Endothelial cell of umbilical vein (primary cell): Measurements from ENCODE around the gene SLC2A4. TPM values are rescaled to one million over a fixed set of nuclear protein-coding genes. Genes with fewer than 3 reads are reported as not detected.

Experiments
- BruUV-seq: library from RNA; stranded (reverse); fragments of 400-500 nt; replicated peaks from 2 replicates; lab custom pipeline; 2021; lab: Mats Ljungman, UMichigan
- CTCF ChIA-PET: fragments of 300-600, 350-600 bp; sonication (Branson Sonifier 250); formaldehyde crosslinking; loops from one replicate; lab custom pipeline; 2021; ENCODE audit warnings: antibody characterized with exemption, inconsistent platforms; lab: Charles Lee
- POLR2A ChIA-PET: fragments of 300-600, 350-600 bp; sonication (Branson Sonifier 250); formaldehyde crosslinking; loops from one replicate; lab custom pipeline; 2021; ENCODE audit warnings: antibody characterized with exemption, inconsistent platforms; lab: Charles Lee
- DNase-seq: peaks from one replicate; pipeline ENCODE4 v3.0.0-alpha.2; 2011; ENCODE audit warnings: low read depth, low spot score
- FAIRE-seq: peaks from 2 replicates; lab custom pipeline; 2011; peaks lifted over from hg19 to GRCh38; lab: Jason Lieb, UNC
- H2AFZ ChIP-seq: 2 replicates; pipeline ENCODE4 v1.6.0; 2012; ENCODE audit warnings: low read depth, low read length, control low read depth, inconsistent platforms
- H3K27ac ChIP-seq: 2 replicates; pipeline ENCODE4 v1.5.1; 2011; ENCODE audit warnings: low read depth, mild to moderate bottlenecking, control low read depth, low read length, moderate library complexity; ENCODE audit not compliant: insufficient read depth
- H3K27me3 ChIP-seq, 2 experiments: 2 replicates each; pipeline versions ENCODE4 v1.6.0 to v1.6.1; 2011; ENCODE audit warnings: low read length in 2 of 2, mixed read lengths in 1 of 2; ENCODE audit not compliant: control insufficient read depth in 2 of 2, insufficient read depth in 2 of 2
- H3K36me3 ChIP-seq, 2 experiments: 2 replicates in 1 of 2; 3 replicates in 1 of 2; pipeline ENCODE4 v1.5.1; 2011; ENCODE audit warnings: low read length in 2 of 2, mild to moderate bottlenecking in 1 of 2, moderate library complexity in 1 of 2; ENCODE audit not compliant: control insufficient read depth in 2 of 2, insufficient read depth in 2 of 2; ENCODE audit errors: extremely low read depth in 1 of 2
- H3K4me1 ChIP-seq: 3 replicates; pipeline ENCODE4 v1.5.1; 2011; ENCODE audit warnings: mild to moderate bottlenecking, low read length; ENCODE audit not compliant: control insufficient read depth, insufficient read depth; ENCODE audit errors: extremely low read depth
- H3K4me2 ChIP-seq: 2 replicates; pipeline ENCODE4 v1.6.1; 2011; ENCODE audit warnings: low read length, control low read depth, mixed read lengths; ENCODE audit not compliant: insufficient read depth
- H3K4me3 ChIP-seq, 3 experiments: fragments of 200-600 bp in 1 of 3; sonication (generic), shearing (Covaris generic) in 1 of 3; replicated peaks in 1 of 3; 2 replicates each; pipeline ENCODE4 v1.5.1; 2011 to 2016; ENCODE audit warnings: control low read depth in 3 of 3, low read length in 3 of 3, mild to moderate bottlenecking in 2 of 3, inconsistent platforms in 1 of 3, low read depth in 1 of 3, moderate library complexity in 1 of 3; ENCODE audit not compliant: insufficient read depth in 1 of 3
- H3K79me2 ChIP-seq: 2 replicates; pipeline ENCODE4 v1.6.0; 2012; ENCODE audit warnings: low read length, inconsistent platforms; ENCODE audit not compliant: control insufficient read depth, insufficient read depth
- H3K9ac ChIP-seq: replicated peaks from 2 replicates; pipeline ENCODE3; 2011; ENCODE audit warnings: low read length, control low read depth; ENCODE audit not compliant: insufficient read depth; ENCODE audit errors: extremely low read depth
- H3K9me1 ChIP-seq: replicated peaks from 3 replicates; pipeline ENCODE4 v1.6.0; 2011; ENCODE audit warnings: mild to moderate bottlenecking, low read length; ENCODE audit not compliant: control insufficient read depth, insufficient read depth; ENCODE audit errors: extremely low read depth
- H3K9me3 ChIP-seq: replicated peaks from 2 replicates; pipeline ENCODE4 v1.5.1; 2012; ENCODE audit warnings: low read length, inconsistent platforms; ENCODE audit not compliant: control insufficient read depth, insufficient read depth
- H4K20me1 ChIP-seq: replicated peaks from 2 replicates; pipeline ENCODE3; 2011; ENCODE audit warnings: mild to moderate bottlenecking, low read length; ENCODE audit not compliant: control insufficient read depth, insufficient read depth; ENCODE audit errors: extremely low read depth
- EZH2 ChIP-seq: IDR thresholded peaks from 2 replicates; pipeline ENCODE4 v1.6.1; 2012; ENCODE audit warnings: borderline replicate concordance, low read depth, mild to moderate bottlenecking, moderate library complexity, low read length, inconsistent platforms; ENCODE audit not compliant: severe bottlenecking
- FOS ChIP-seq: IDR thresholded peaks from 2 replicates; pipeline ENCODE4 v1.6.1; 2011; ENCODE audit warnings: mild to moderate bottlenecking, low read length, moderate library complexity, borderline replicate concordance; ENCODE audit not compliant: insufficient read depth
- GATA2 ChIP-seq: IDR thresholded peaks from 2 replicates; pipeline ENCODE4 v1.7.0; 2011; ENCODE audit warnings: low read depth, mild to moderate bottlenecking, moderate library complexity, mixed read lengths, low read length; ENCODE audit not compliant: insufficient read length, insufficient read depth
- JUN ChIP-seq: IDR thresholded peaks from 2 replicates; pipeline ENCODE4 v1.6.1; 2011; ENCODE audit warnings: borderline replicate concordance, low read depth; ENCODE audit not compliant: insufficient read length, insufficient read depth
- MYC ChIP-seq: IDR thresholded peaks from one replicate; pipeline ENCODE4 v1.6.1; 2011; ENCODE audit warnings: mild to moderate bottlenecking, low read depth, low read length
- POLR2A ChIP-seq: IDR thresholded peaks from 2 replicates; pipeline ENCODE4 v1.6.1; 2012; ENCODE audit warnings: low read depth, mild to moderate bottlenecking, control low read depth, low read length
- POLR2AphosphoS5 ChIP-seq: IDR thresholded peaks from 2 replicates; pipeline ENCODE4 v1.6.1; 2012; ENCODE audit warnings: low read depth, mild to moderate bottlenecking, control low read depth, low read length, moderate library complexity; ENCODE audit not compliant: insufficient read depth
- dilution Hi-C: fragments of 300-500 bp; cut with MboI; formaldehyde crosslinking; loops from one replicate; pipeline ENCODE4 v1.15.0; 2019; ENCODE audit warnings: low sequenced_read_pairs; ENCODE audit not compliant: extremely low pct_ligation_motif_present
- intact Hi-C: fragments of 100-400 bp; cut with micrococcal nuclease; formaldehyde crosslinking; loops from one replicate; pipeline ENCODE4 v1.10.0; 2022
- polyA plus RNA-seq, 4 experiments: library from polyadenylated mRNA; depleted of rRNA in 3 of 4; stranded (reverse) in 3 of 4; unstranded in 1 of 4; fragments of >200 nt; gene quantifications; 2 replicates each; pipeline versions ENCODE4 v1.2.1 to v1.2.3, GENCODE V29; 2011 to 2012; ENCODE audit warnings: missing spikeins in 1 of 4
- total RNA-seq: library from RNA; stranded (reverse); gene quantifications from 2 replicates; pipeline ENCODE4 v1.2.3, GENCODE V29; 2021
- TF ChIP-seq, protein P1 (sequence below), 2 donors: IDR thresholded peaks; 1 replicate in 1 of 2; 2 replicates in 1 of 2; pipeline ENCODE4 v1.5.1; 2011; ENCODE audit warnings: low read length in 2 of 2, mild to moderate bottlenecking in 2 of 2, moderate library complexity in 2 of 2, control low read depth in 1 of 2, inconsistent platforms in 1 of 2, low read depth in 1 of 2; ENCODE audit not compliant: insufficient read depth in 1 of 2; ENCODE audit errors: extremely low read depth in 1 of 2
- TF ChIP-seq, protein P2 (sequence below): IDR thresholded peaks from 2 replicates; pipeline ENCODE4 v1.6.1; 2011; ENCODE audit not compliant: insufficient read depth, insufficient read length

The SLC2A4 gene
- total and polyA plus RNA-seq, 2 donors (not counting 3 experiments of a cell fraction or from before 2014, with no cell fraction given): 0.12 TPM; not detected in 1

DNA sequence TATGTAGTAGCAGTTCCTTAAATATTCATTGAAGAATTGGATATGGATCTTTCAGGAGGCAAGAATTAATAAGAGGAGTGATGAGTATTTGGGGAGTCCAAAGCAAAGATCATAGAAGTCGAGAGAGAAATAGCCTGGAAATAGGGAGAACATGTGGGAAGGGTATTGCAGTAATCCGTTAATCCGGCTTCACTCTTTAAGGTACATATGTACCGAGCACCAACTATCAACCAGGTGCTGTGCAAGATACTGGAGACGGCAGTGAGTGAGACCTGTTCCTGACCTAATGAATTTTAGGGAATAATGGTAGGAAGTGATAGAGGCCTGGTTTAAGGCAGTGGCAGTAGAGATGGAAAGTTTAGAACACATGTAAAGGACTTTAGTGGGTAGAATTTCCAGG is 28.4 kb upstream of the SLC2A4 start:
- BruUV-seq: no TSS peak
- dilution Hi-C loops: no loop called here

More for the DNA sequence above, 28.4 kb upstream of the SLC2A4 start:
- no peak for FAIRE-seq
- no peaks in the 10 kb centered on the region for H3K9me3 ChIP-seq
- peak overlapping the region; percentile 94 for H3K9ac ChIP-seq
- no peaks in the 10 kb centered on the region for H3K9me1 ChIP-seq
- peak overlapping the region; percentile 95 for H3K27ac ChIP-seq
- intact Hi-C loops: loop anchor here (5.0 kb wide), 1 partner anchor 184 kb away; the partner anchor contains the start of genes FGF11 and TMEM102
- H3K36me3 ChIP-seq: peaks cover 3 to 16% of the 10 kb centered on the region in 2 experiments
- H3K4me3 ChIP-seq: peak overlapping the region; percentile 57 to 82 (median 65)
- TF ChIP-seq MYC: no peak
- TF ChIP-seq, protein P1, sequence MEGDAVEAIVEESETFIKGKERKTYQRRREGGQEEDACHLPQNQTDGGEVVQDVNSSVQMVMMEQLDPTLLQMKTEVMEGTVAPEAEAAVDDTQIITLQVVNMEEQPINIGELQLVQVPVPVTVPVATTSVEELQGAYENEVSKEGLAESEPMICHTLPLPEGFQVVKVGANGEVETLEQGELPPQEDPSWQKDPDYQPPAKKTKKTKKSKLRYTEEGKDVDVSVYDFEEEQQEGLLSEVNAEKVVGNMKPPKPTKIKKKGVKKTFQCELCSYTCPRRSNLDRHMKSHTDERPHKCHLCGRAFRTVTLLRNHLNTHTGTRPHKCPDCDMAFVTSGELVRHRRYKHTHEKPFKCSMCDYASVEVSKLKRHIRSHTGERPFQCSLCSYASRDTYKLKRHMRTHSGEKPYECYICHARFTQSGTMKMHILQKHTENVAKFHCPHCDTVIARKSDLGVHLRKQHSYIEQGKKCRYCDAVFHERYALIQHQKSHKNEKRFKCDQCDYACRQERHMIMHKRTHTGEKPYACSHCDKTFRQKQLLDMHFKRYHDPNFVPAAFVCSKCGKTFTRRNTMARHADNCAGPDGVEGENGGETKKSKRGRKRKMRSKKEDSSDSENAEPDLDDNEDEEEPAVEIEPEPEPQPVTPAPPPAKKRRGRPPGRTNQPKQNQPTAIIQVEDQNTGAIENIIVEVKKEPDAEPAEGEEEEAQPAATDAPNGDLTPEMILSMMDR (IDR thresholded peaks at IDR 0.05; ENCODE audit: extremely low read depth in 1 of 2, insufficient read depth in 1 of 2, low read depth in 1 of 2, low read length in 2 of 2): no peak
- TF ChIP-seq, protein P2, sequence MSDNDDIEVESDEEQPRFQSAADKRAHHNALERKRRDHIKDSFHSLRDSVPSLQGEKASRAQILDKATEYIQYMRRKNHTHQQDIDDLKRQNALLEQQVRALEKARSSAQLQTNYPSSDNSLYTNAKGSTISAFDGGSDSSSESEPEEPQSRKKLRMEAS: no peak
- no peak for TF ChIP-seq GATA2
- TF ChIP-seq POLR2AphosphoS5: no peak
- no peak for TF ChIP-seq POLR2A
- TF ChIP-seq EZH2: no peak
- no peak for TF ChIP-seq JUN
- no peak for TF ChIP-seq FOS
- peaks cover 48% of the 10 kb centered on the region for H3K79me2 ChIP-seq
- H3K4me2 ChIP-seq: peak overlapping the region; percentile 90
- CTCF ChIA-PET: no interaction called here
- no peak for DNase-seq
- no peaks in the 10 kb centered on the region for H4K20me1 ChIP-seq
- H3K4me1 ChIP-seq: peaks cover 23% of the 10 kb centered on the region
- no peaks in the 10 kb centered on the region for H3K27me3 ChIP-seq
- H2AFZ ChIP-seq: no peak overlapping the region
- POLR2A ChIA-PET: no interaction called here
